Liver (tissue), 9 donors: Measurements from ENCODE around the gene LNPK. TPM values are rescaled to one million over a fixed set of nuclear protein-coding genes. Genes with fewer than 3 reads are reported as not detected.
"Not testable (repeated sequence)": the region's sequence is repeated elsewhere in the genome, so short reads cannot be mapped to it uniquely, and the experiment has no call there.

ENCODE experiments used
- DNase-seq: peaks from one replicate; pipeline ENCODE4 v3.0.0-alpha.2; 2017; ENCODE audit warnings: low spot score
- H3K27ac ChIP-seq, 2 donors: one replicate each; pipeline ENCODE4 v1.7.0; 2013; ENCODE audit warnings: inconsistent platforms in 2 of 2, low read length in 2 of 2, control low read depth in 1 of 2, low read depth in 1 of 2, mild to moderate bottlenecking in 1 of 2
- H3K27me3 ChIP-seq, 4 donors: one replicate each; pipeline versions ENCODE4 v1.6.1 to v1.7.0; 2013; ENCODE audit warnings: low read length in 3 of 4, inconsistent platforms in 1 of 4, mild to moderate bottlenecking in 1 of 4, moderate library complexity in 1 of 4; ENCODE audit not compliant: control insufficient read depth in 4 of 4, insufficient read depth in 4 of 4
- H3K36me3 ChIP-seq, 4 donors: one replicate each; pipeline versions ENCODE4 v1.6.1 to v1.7.0; 2013; ENCODE audit warnings: low read length in 3 of 4, mild to moderate bottlenecking in 3 of 4, low read depth in 1 of 4, moderate library complexity in 1 of 4; ENCODE audit not compliant: control insufficient read depth in 4 of 4, insufficient read depth in 3 of 4
- H3K4me1 ChIP-seq, 4 donors: one replicate each; pipeline versions ENCODE4 v1.6.1 to v1.7.0; 2013; ENCODE audit warnings: low read length in 3 of 4, mild to moderate bottlenecking in 3 of 4, moderate library complexity in 1 of 4; ENCODE audit not compliant: control insufficient read depth in 4 of 4, insufficient read depth in 4 of 4
- H3K4me3 ChIP-seq, 3 donors: one replicate each; pipeline versions ENCODE4 v1.6.1 to v1.7.0; 2013; ENCODE audit warnings: low read length in 3 of 3, control low read depth in 1 of 3, low read depth in 1 of 3, mild to moderate bottlenecking in 1 of 3
- H3K9ac ChIP-seq, 2 donors: one replicate each; pipeline ENCODE4 v1.7.0; 2013; ENCODE audit warnings: low read length in 2 of 2, mild to moderate bottlenecking in 2 of 2, moderate library complexity in 2 of 2, control low read depth in 1 of 2, low read depth in 1 of 2
- H3K9me3 ChIP-seq, 4 donors: one replicate each; pipeline versions ENCODE4 v1.6.1 to v1.7.0; 2013; ENCODE audit warnings: low read length in 3 of 4; ENCODE audit not compliant: control insufficient read depth in 4 of 4
- ATF3 ChIP-seq: IDR thresholded peaks from 2 replicates; pipeline ENCODE4 v1.6.1; 2016; ENCODE audit warnings: antibody characterized with exemption
- EGR1 ChIP-seq, 2 donors: IDR thresholded peaks; 2 replicates each; pipeline ENCODE4 v1.6.1; 2016 to 2018; ENCODE audit warnings: antibody characterized with exemption in 2 of 2, low read depth in 2 of 2
- FOXA1 ChIP-seq: IDR thresholded peaks from 2 replicates; pipeline ENCODE4 v1.6.1; 2016; ENCODE audit warnings: antibody characterized with exemption
- FOXA2 ChIP-seq: IDR thresholded peaks from 2 replicates; pipeline ENCODE4 v1.6.1; 2016; ENCODE audit warnings: antibody characterized with exemption
- HNF4A ChIP-seq, 2 donors: conservative IDR thresholded peaks; 2 replicates each; pipeline ENCODE4 v1.6.1; 2016; ENCODE audit warnings: antibody characterized with exemption in 2 of 2, mild to moderate bottlenecking in 2 of 2
- HNF4G ChIP-seq: IDR thresholded peaks from 2 replicates; pipeline ENCODE4 v1.6.1; 2016; ENCODE audit warnings: antibody characterized with exemption
- JUND ChIP-seq, 2 donors: IDR thresholded peaks; 2 replicates each; pipeline ENCODE4 v1.6.1; 2016; ENCODE audit warnings: antibody characterized with exemption in 2 of 2
- MAX ChIP-seq: IDR thresholded peaks from 2 replicates; pipeline ENCODE4 v1.6.1; 2016; ENCODE audit warnings: antibody characterized with exemption
- NR2F2 ChIP-seq: IDR thresholded peaks from 2 replicates; pipeline ENCODE4 v1.6.1; 2016; ENCODE audit warnings: antibody characterized with exemption
- RAD21 ChIP-seq, 2 donors: IDR thresholded peaks; 2 replicates each; pipeline ENCODE4 v1.6.1; 2016; ENCODE audit warnings: antibody characterized with exemption in 2 of 2, mild to moderate bottlenecking in 2 of 2
- REST ChIP-seq: IDR thresholded peaks from 2 replicates; pipeline ENCODE4 v1.6.1; 2016; ENCODE audit warnings: antibody characterized with exemption, mild to moderate bottlenecking
- RXRA ChIP-seq, 2 donors: IDR thresholded peaks; 2 replicates each; pipeline ENCODE4 v1.6.1; 2017 to 2018; ENCODE audit warnings: antibody characterized with exemption in 2 of 2, mild to moderate bottlenecking in 1 of 2
- SP1 ChIP-seq: IDR thresholded peaks from 2 replicates; pipeline ENCODE4 v1.6.1; 2018; ENCODE audit warnings: antibody characterized with exemption, mild to moderate bottlenecking
- YY1 ChIP-seq: IDR thresholded peaks from 2 replicates; pipeline ENCODE4 v1.6.1; 2016; ENCODE audit warnings: antibody characterized with exemption, mild to moderate bottlenecking
- ZBTB33 ChIP-seq: IDR thresholded peaks from 2 replicates; pipeline ENCODE4 v1.6.1; 2016; ENCODE audit warnings: antibody characterized with exemption
- WGBS: extraction: QIAGEN DNeasy Blood & Tissue Kit; methylation state at CpG from one replicate; pipeline ENCODE4 v1.1.7; 2013; 5-methylcytosine and 5-hydroxymethylcytosine counted together
- polyA plus RNA-seq, 2 donors: library from polyadenylated mRNA; stranded (reverse) in 1 of 2; unstranded in 1 of 2; fragments of 200-250 nt in 1 of 2; fragments of >200 nt in 1 of 2; fragmentation: Nextera tagmentation in 1 of 2; extraction: Ambion mirVana in 1 of 2; gene quantifications; one replicate each; pipeline versions ENCODE4 v1.2.1 to v1.2.3, GENCODE V29; 2013 to 2015
- total RNA-seq, 2 donors: library from RNA; depleted of rRNA; stranded (reverse); fragments of >200 nt; gene quantifications; one replicate each; pipeline ENCODE4 v1.2.3, GENCODE V29; 2014
- donor health status: healthy.
- donor health status: healthy.
- donor health status: healthy.
- donor health status: healthy.
- donor health status: healthy.

LNPK gene
- total and polyA plus RNA-seq, 4 donors, result 5.5 to 25.2 (median 11.5) TPM

GRCh38 chr2:175895957-175896356 lies 106.1 kb downstream of the LNPK start:
- 100% methylated on average over 1 of the region's 1 CpG for WGBS
- H3K36me3 ChIP-seq, H3K27me3 ChIP-seq, H3K4me3 ChIP-seq, DNase-seq, H3K4me1 ChIP-seq, H3K27ac ChIP-seq, H3K9me3 ChIP-seq, H3K9ac ChIP-seq: not testable (repeated sequence)

GRCh38 chr2:175892046-175892445 lies 110.0 kb downstream of the LNPK start:
- no peak for DNase-seq
- Histone ChIP-seq H3K36me3 (no peaks in the 10 kb centered on the region), H3K4me3 (no peak overlapping the region), H3K27me3 (no peaks in the 10 kb centered on the region), H3K9ac (no peak overlapping the region), H3K4me1 (no peaks in the 10 kb centered on the region), H3K27ac (no peak overlapping the region), H3K9me3 (no peaks in the 10 kb centered on the region)
- 88% methylated on average over 2 of the region's 2 CpGs for WGBS
- no peak for TF ChIP-seq SP1
- TF ChIP-seq FOXA2, result no peak
- TF ChIP-seq EGR1 (IDR thresholded peaks at IDR 0.05; ENCODE audit: low read depth in 2 of 2), result no peak
- no peak for TF ChIP-seq YY1
- TF ChIP-seq FOXA1, result no peak
- TF ChIP-seq ZBTB33, result no peak
- no peak for TF ChIP-seq MAX
- TF ChIP-seq HNF4A (conservative IDR thresholded peaks at IDR 0.05), result no peak
- TF ChIP-seq RXRA (IDR thresholded peaks at IDR 0.05), result no peak
- TF ChIP-seq RAD21 (IDR thresholded peaks at IDR 0.05), result no peak
- no peak for TF ChIP-seq ATF3
- no peak for TF ChIP-seq NR2F2
- TF ChIP-seq HNF4G, result no peak
- no peak for TF ChIP-seq JUND (IDR thresholded peaks at IDR 0.05)
- TF ChIP-seq REST, result no peak
